HG03135 (cell line): ENCODE results near the gene THTPA.

Experiments
- ATAC-seq: cut with Tn5 transposase; IDR thresholded peaks from one replicate; pipeline ENCODE4 v1.9.1; 2021; ENCODE audit warnings: mild to moderate bottlenecking, moderate library complexity; ENCODE audit not compliant: unreplicated experiment

THTPA gene

GRCh38 chr14:23555882-23556699 is at the start of gene THTPA:
Gene THTPA, plus strand, starts transcription at chr14:23556271. Its CDS starts 487 bp downstream, at chr14:23556758.
- peak; percentile 88 for ATAC-seq

GRCh38 chr14:23512156-23512555 is 43.9 kb upstream of the THTPA start:
- ATAC-seq: no peak

GRCh38 chr14:23513005-23513817 is 42.9 kb upstream of the THTPA start:
- ATAC-seq: no peak

GRCh38 chr14:23513818-23514643 is 42.0 kb upstream of the THTPA start:
- no peak for ATAC-seq

- no peak for ATAC-seq
Measured at GRCh38 chr14:23514644-23514957, 41.5 kb upstream of the THTPA start.

GRCh38 chr14:23517650-23518326 is 38.3 kb upstream of the THTPA start:
- no peak for ATAC-seq

- no peak for ATAC-seq
Measured at GRCh38 chr14:23518709-23519108, 37.4 kb upstream of the THTPA start.

GRCh38 chr14:23520899-23521533 is 35.1 kb upstream of the THTPA start:
- ATAC-seq: no peak

GRCh38 chr14:23521785-23522640 is 34.1 kb upstream of the THTPA start:
- ATAC-seq: no peak

- no peak for ATAC-seq
Measured at GRCh38 chr14:23522643-23523198, 33.4 kb upstream of the THTPA start.

- ATAC-seq: no peak
Measured at GRCh38 chr14:23523229-23524016, 32.6 kb upstream of the THTPA start.

- no peak for ATAC-seq
Measured at GRCh38 chr14:23524954-23525353, 31.1 kb upstream of the THTPA start.

- ATAC-seq: no peak
Measured at GRCh38 chr14:23525611-23526010, 30.5 kb upstream of the THTPA start.

- ATAC-seq: no peak
Measured at GRCh38 chr14:23528555-23528954, 27.5 kb upstream of the THTPA start.

GRCh38 chr14:23529016-23529415 is 27.1 kb upstream of the THTPA start:
- no peak for ATAC-seq

GRCh38 chr14:23530375-23531055 is 25.6 kb upstream of the THTPA start:
- no peak for ATAC-seq

GRCh38 chr14:23531391-23531790 is 24.7 kb upstream of the THTPA start:
- ATAC-seq: no peak

- no peak for ATAC-seq
Measured at GRCh38 chr14:23532658-23533057, 23.4 kb upstream of the THTPA start.
